NCI-H1694 (cell line): ENCODE data around the gene ACOXL.

Experiments used
- DNase-seq: peaks from one replicate; lab custom pipeline; 2025; lab: John Stamatoyannopoulos, UW

ACOXL gene

DNA sequence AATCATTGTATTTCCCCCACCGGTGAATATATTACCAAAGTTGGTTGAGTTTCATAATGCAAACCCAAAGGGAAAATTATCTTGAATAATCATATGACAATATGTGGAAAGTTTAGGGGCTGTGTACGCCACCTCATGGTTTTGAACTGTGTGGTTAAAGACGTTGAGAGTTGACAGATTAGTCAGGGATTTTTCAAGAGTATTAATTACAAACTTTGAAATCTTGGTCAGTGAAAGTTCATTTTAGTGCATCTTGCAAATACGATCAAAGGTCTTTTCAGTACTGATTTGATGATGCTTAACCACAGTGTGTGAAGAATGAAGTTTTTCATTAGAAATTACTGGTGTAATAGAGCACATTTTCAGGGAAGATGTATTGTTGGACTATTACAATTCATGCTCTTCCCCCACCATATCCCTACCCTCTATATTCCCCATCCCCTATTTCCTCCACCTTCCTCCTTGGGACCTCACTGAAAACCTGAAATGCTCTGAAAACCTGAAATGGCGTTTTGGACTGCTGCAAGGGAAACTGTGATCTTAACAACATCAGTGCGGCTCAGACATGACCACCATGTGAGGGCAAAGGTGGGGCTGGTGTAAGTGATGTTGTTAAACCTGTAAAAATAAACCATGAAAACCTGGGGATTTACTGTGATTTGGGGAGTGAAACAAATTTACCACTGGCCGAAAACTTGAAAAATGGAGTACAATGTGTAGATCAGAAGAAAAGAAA is 383.8 kb downstream of the ACOXL start:
- DNase-seq, result no peak

DNA sequence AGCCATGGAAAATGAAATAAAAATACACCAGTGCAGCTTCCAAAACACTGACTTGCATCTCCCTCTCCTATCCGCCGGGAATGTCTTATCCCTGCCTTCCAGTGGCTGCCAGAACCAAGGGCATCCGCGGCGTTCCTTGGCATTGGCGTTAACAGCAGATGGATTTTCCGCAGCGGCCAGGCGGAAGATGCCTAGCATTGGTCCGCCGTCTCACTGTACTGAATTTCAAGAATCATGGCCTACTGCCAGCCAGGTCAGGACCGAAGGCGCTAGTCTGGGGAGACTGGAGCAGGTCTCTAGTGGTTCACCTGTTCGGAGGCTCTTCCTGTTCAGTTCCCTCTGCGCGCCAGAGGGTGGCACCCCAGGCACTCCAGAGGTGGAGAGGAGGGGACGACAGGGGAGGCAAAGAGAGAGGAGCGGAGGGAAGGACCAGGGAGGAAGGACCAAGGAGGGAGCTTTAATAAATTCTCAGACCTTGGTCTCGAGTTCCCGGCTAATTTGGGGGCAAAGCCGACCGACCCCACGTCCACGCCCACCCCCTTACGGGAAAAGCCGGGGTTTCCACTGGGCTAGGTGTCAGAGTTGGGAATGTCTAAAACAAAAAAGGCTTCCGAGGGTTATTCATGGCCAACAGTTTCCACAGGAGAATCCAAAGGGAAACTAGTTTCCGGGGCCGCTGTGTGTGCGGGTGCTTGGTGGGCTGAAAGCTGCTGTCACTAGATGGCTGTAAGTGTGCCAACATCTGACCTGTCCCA is 384.6 kb downstream of the ACOXL start:
- DNase-seq, result peak; percentile 53

DNA sequence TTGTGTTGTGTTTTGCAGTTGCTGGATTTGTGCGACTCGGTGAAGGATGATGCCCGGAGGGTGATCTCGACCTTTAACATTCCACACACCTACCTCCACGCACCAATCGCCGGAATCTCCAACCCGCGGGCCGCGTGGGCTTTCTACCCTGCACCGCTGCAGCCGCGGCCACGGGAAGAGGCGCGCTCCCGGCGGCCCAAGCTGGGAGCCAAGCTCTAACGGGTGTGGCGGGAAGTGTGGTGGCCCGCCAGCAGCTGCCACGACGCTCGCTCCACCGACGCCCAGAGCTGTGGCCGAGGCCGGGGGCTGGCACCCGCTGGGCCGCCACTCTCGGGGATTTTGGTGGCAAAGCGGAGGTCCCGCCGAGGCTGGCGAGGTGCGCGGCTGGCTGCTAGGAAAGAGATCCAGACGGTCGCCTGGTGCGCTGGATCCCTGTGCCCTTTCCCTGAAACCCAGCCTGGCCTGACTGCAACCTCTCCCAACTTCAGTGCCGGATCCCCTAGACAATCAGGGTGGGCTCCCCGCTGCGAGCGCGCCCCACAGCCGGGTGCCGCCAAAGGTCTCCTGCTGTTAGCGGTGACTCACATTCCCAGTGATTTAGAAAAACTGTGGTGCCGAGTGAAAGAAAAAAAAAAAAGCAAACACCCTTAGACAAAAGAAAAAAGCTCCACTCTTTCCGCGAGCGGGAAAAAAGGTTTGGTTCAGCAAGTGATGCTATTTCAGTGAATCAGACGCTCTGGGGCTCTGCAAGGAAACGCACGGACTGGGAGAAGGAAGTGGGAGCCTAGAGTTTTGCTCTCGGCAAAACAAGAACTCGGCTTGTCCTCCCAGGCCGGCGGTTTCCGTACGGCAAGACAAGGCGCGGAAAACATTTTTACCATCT is 385.5 kb downstream of the ACOXL start:
- no peak for DNase-seq

DNA sequence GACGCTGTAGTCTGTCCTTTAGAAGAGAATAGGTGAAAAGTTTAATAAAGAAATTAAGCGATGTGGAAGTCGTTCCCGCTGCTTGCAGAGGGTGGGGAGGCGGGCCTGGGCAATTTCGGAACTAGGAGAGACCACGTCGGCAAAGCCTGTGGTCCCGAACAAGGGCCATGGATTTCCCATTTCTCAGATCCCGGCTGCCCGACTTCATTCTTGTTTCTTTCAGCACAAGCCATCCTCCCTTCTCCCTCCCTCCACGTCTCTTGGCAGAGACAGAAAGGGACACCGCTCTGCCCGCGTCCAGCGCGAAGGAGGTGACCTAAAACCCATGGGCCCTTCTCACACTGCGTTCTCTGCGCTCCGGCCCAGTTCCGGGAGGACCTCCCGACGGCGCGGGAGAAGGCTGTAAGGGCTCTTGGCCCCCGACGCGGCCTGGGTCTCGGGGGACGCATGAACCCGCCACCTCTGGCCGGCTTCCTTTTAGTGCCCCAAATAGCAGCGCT is 386.2 kb downstream of the ACOXL start:
- DNase-seq, result no peak

DNA sequence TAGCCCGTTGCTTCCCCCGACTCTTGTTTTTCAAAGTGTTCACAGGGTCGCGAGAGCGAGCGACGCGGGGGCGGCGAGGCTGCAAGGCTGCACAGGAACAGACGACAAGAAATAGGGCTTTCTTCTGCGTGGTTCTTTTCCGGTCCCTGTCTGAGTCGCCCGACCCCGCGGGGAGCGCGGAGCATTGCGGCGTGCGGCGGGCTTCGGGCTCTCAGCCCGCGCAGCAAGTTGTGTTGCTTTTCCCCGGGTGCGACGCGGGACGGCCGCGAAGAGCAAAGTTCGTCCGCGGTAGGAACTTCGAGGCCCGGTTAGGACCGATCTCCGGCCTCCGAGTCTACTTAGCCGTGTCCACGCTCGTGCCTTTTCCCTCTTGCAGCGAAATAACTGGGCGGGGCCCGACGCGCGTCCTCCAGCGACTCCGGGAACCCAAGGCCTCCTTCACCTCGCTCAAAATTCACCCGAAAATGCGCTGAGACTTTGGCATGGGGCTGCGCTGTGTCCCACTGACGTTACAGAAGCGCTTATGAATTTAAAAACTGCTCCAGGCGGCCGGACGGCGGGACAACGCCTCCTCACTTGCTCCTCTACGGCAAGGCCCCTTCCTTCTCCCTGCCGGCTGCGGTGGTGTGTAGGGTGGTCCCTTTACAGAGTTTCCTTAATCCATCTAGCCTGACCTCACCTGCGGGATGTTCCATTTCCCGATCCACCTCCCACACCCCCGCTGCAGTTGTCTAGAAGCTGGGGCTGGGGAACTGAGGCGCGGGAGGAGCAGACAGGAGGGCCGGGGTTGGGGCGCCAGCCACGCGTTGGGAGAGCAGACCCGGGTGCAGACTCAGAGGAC is 386.8 kb downstream of the ACOXL start:
- no peak for DNase-seq

DNA sequence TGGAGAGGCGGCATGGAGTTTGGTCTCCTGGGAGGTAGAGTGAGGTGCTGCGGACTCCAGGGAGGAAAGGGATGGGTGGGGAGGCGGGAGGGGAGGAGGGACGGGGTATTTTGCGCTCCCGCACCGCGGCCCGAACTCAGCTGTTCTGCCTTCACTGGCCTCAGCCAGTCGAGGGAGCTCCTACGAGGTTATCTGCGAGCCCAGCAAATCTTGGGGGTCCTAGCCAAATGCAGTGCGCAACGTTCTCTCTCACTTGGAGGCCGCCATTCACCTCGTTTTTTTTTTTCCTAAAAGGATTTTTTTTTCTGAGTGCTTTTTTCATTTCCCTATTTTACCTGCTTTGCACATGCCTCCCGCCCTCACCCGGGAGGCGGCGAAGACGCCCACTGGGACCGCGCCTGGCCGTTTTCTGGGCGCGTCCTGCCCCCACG is 387.5 kb downstream of the ACOXL start:
- no peak for DNase-seq

DNA sequence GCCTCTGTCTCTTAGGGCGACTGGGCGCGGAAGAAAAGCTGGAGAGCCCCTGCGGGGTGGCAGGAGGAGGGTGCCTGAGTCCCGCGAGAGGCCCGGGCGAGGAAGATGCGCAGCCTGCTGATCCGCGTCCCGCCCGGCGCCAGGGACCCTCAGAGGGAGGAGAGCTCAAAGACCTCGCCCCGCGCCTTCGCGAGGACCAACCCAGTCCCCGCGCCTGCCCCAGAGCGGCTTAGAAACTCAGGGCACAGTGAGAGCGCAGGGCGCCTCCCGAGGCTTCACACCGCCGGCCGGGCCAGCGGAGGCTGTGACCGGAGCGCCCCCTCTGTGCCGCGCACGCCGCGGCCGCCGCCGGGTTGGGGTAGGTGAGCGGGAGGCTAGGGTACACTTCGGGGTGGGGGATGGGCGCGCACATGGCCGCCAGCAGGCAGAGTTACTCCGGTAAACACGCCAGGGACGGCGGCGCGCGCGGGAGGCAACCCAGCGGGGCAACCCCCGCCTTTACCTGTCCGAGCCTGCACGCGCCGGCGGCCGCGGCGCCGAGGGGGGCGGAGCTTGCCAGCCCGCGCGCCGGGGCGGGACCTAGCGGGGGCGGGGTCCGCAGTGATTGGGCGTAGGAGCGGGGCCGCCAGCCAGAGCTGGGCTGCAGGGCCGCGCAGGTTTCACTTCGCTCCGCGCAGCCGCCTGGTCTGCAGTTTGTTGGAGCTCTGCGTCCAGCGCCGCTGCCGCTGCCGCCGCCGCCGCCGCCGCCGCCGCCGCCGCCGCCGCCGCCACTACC is 388.1 kb downstream of the ACOXL start, which contains the start of gene BCL2L11:
Gene BCL2L11, plus strand, starts transcription at position 662 of the 775 bp plus-strand sequence. CDS start 2,832 bp downstream, outside the sequence.
- peak; percentile 74 for DNase-seq

DNA sequence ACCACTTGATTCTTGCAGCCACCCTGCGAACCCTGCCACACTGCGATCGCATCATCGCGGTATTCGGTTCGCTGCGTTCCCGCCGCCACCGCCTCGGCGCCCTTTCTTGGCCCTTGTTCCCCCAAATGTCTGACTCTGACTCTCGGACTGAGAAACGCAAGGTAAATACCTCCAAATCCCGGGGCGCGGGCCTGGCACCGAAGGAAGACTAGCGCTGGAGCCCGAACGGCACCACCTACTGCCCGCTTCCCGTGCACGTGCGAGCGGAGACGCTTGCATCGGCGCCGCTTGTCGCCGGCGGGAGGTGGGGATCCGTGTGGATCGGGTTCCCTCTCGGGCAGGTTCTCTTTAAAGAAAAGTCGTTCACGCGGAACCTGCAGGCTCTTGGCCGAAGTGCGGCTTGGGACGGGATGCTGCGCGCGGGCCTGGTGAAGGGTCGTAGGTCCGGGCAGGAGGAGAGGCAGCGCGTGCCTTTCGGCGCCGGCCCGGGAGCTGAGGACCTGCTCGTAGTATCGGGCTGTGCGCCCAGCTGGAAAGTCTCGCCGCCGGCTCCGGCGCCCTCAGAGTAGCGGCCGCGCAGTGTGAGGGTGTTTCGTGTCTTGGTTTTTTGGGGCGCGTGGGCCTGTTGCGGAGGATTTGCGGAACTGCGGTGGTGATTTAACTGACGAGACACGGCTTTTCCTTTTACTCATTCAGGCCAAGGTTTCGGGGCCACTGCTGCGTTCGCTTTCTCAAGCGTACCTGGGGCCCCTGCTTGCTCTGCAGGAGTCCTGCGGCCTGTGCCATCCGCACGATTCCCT is 388.9 kb downstream of the ACOXL start:
- peak; percentile 31 for DNase-seq

DNA sequence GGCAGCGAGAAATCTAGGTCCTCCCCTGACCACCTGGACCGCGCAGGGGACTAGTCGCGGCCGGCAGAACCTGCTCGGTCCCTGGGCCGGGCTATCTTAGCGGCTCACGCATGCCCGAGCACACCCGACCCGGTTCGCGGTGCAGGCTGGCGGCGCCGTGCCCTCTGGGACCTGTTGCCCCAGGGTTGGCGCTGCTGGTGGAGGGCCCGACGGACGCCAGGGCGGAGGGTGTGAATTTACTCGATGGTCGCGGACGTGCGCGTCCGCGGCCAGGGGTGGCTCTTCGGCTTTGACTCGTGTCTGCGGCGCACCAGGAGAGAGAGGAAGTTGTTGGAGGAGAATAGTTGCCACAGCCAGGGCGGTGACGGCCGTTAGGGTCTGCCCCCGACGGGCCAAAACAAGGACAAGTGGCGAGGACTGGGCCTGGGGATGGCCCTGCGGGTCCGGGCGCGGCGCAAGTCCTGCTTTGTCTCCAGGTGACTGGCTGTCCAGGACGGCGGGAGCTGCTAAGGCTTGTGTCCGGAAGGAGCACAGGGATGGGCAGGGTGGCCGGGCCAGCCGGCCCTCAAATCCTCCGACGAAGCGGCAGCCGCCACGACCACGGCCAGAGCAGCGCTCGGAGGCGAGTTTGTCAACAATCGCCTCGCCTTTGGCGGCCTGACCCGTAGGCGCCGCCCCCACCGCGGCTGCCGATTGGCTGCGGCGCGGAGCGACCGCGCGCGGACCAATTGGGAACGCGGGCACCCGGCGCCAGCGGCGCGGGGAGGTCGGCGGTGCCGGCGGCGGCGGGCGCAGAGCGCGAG is 389.7 kb downstream of the ACOXL start:
- peak; percentile 48 for DNase-seq

DNA sequence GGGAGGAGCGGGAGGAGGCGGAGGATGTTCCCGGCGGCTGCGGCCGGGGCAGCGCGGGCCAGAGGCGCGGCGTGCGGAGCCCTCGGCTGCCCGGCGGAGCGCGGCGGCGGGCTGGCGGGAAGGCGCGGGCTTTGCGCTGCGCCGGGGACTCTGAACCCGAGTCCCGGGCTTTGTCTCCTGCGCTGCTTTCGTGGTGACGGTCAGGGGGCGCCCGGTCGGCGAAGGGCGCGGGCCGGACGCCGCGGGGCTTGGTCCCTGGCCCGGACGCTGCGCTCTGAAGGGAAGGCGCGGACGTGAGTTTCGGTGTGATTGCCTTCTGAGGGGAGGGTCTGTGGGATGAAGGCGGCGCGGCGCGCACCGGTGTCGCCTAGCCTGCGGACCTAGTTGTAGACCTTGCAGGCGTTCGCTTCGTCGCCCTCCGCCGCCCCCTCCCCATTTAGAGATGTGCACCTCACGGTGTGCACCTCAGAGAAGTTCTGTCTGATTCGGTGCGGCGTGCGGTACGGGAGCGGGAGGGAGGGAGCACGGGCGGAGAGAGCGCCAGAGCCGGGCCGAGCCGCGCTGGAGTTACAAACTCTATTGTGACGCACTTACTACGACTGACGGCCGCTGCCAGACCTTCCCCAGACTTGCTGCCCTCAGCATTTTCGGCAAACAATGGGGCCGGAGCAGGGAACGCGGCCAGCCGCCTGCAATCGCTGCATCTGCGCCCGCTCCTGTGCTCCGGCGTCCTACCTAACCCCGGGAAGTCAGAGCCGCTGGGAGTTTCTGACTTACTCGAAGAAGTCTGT is 390.5 kb downstream of the ACOXL start:
- no peak for DNase-seq

DNA sequence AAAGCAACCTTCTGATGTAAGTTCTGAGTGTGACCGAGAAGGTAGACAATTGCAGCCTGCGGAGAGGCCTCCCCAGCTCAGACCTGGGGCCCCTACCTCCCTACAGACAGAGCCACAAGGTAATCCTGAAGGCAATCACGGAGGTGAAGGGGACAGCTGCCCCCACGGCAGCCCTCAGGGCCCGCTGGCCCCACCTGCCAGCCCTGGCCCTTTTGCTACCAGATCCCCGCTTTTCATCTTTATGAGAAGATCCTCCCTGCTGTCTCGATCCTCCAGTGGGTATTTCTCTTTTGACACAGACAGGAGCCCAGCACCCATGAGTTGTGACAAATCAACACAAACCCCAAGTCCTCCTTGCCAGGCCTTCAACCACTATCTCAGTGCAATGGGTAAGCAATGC is 391.4 kb downstream of the ACOXL start:
- no peak for DNase-seq

DNA sequence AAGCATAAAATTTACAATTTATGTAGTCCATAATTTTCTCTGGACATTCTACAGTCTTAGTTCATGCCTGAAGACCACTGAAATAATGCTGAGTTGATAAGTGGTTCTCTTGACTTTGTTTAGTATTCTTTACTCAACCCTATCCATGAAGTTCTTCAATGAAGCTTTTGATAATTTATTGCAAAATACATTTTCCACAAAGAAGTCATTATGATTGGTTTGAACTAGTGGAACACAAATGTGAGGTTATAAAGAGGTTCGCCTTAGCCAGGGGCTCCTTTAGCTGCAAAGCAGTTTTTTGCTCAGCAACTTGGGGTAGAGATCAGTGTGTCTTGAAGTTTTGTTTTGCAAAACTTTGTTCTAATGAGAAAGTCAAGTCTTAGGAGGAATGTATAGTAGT is 394.2 kb downstream of the ACOXL start:
- no peak for DNase-seq

DNA sequence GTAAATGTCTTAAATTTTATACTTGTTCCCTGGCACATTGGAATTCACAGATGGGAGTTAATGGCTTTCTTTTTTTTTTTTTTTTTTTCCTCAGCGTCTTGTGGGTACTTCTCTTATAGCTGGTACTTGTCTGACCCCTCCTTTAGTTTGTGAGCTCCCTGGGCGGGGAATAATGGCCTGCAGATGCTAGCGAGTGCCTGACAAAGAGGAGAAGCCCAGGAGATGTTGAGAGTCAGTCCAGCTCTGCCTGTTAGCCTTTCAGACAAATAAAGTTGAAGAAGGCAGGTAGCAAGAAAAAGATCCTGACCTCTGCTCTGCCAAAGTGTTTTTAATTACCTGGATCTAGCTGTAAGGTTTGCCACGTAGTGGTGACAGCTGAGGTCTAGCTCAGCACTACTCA is 395.0 kb downstream of the ACOXL start:
- no peak for DNase-seq

DNA sequence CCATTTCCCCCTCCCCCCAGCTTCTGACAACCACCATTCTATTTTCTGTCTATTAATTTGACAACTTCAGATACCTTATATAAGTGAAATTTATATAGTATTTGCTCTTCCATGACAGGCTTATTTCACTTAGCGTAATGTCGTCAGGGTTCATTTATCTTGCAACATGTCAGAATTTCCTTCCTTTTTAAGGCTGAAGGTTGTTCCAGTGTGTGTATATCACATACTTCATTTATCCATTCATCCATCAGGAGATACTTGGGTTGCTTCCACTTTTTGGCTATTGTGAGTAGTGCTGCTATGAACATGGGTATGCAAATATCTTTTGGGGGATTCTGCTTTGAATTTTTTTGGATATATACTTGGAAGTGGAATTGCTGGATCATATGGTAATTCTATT is 395.7 kb downstream of the ACOXL start:
- DNase-seq, result no peak

DNA sequence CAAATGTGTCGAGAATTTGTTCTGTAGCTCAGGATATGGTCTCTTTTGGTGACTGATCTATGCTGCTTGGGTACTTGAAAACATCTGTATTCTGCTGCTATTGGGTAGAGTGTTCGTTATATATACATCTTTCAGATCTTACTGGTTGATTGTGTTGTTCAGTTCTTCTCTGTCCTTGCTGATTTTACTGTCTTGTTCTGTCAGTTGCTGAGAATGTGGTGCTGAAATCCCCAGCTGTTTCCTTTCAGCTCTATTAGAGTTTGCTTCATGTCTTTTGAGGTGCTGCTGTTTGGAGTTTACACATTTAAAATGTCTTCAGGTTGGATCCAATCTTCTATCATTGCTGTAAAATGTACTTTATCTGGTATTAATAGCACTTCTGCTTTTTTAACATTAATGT is 401.2 kb downstream of the ACOXL start:
- DNase-seq, result no peak

DNA sequence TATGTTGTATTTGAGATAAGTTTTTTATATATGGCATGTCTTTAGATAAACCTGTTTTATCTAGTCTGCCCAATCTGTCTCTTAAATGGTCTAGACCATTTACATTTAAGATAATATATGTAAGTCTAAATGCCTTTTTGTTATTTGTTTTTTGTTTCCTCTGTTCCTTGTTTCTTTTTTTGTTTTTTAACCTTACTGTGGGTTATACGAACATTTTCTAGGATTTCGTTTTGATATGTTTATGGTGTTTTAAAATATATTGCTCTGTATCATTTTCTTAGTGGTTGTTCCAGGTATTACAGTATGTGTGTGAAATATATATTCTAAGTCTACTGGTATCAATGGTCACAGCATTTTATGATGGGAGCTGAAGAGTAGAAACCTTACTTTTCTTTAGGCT is 401.7 kb downstream of the ACOXL start:
- no peak for DNase-seq

DNA sequence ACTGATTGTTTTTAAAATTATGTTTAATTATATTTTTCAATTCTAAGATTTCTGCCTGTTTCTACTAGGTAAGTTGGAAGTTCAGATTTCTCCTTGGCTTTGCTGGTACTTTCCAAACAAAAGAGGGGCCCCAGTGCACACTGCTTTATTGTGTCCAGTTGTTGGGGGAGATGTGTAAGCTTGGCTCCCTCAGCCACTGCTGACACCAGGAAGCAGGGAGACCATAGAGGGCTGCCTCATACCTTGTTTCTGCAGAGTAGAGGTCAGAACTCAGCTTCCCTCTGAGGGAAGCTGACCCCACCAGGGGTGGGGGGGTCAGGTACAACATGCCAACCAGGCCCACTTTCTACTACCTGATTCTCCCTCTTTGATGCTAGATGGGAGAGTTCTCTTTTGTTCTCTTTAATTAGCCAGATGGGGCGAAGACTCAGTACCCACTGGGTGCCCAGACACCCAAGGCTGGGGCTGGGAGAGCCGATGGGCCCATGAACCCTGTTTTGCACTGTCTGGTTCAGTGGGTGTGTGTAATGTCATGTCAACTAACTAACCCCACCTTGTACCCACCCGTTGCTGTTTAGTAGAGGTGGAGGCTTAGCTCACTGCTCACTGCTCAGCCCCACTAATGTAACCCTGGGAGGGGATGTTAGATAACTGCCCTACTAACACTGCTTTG is 403.0 kb downstream of the ACOXL start:
- no peak for DNase-seq
